HG03575 (cell line): ENCODE data around the gene TAP1.

ENCODE experiments used
- ATAC-seq: cut with Tn5 transposase; IDR thresholded peaks from one replicate; pipeline ENCODE4 v1.9.1; 2021; ENCODE audit not compliant: unreplicated experiment, insufficient number of reproducible peaks, low FRiP score; ENCODE audit errors: extremely low read depth

TAP1 gene

DNA sequence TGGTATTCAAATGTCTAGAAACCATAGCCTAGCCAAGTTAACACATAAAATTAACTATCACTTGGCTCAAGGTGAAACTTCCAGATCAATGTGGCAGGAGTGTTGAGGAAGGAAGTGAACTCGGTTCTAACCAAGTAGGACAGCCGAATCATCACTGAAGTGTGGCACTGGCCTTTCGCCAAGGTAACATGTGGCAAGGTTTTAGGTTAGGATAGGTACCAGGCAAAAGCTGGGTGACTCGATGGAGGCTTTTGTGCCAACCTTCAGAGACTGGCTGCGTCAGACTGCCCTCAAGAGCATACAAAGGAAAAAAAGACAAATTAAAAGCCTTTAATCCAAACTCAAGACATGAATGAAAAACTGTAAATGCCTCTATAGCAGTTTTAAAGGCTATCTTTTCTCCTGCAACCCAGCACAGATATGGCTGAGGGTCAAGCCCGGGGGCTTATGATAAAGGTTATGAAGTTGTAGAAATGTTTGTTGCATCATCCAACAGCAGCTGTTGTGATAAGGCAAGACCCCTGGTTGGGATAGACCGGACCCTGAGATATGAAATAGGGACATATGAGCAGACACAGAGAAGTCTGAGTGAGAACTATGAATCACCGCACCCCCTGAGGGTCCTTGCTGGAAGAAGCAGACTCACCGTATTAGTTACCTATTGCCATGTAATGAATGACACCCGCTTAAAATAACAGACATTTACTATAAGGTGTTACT is 12.4 kb upstream of the TAP1 start:
- no peak for ATAC-seq

GRCh38 chr6:32862725-32863124 is 9.2 kb upstream of the TAP1 start:
- no peak for ATAC-seq

- no peak for ATAC-seq
These were observed 7.2 kb upstream of the TAP1 start for GRCh38 chr6:32860674-32861073.

GRCh38 chr6:32858194-32858593 is 4.7 kb upstream of the TAP1 start:
- ATAC-seq, result no peak

- no peak for ATAC-seq
These were observed 3.8 kb upstream of the TAP1 start for GRCh38 chr6:32857156-32857891.

DNA sequence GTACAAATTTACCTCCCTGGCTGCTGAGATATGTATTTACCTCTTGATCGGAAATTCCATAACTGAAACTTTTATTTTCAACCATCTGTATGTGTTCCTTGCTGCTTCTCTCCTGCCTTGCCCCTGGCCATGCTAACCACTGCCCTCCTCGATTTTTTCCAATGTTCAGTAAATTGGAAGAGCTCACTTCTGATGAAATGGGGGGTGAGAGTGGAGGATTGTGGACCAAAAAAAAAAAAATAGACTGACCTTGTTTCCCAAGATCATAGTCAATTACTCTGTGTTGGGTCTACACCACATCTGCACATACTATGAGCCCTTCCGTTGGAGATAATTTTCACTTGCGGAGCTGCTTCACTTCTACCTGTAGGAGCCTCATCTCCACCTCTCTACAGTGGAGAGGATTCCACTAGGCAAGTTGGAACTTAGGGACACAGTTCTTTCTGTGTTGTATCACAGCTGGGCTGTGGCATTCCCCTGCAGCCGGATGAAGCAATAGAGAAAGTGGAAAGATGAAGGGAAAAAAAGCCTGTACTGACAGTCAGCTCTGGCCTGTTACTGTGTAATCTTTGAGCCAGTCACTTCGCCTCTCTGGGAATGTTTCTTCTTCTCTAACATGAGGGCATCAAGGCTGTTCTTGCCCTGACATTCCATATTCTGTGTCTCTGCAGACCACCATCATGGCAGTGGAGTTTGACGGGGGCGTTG is 2.1 kb upstream of the TAP1 start:
- ATAC-seq, result no peak

GRCh38 chr6:32854376-32855178 is 1.1 kb upstream of the TAP1 start:
- no peak for ATAC-seq

DNA sequence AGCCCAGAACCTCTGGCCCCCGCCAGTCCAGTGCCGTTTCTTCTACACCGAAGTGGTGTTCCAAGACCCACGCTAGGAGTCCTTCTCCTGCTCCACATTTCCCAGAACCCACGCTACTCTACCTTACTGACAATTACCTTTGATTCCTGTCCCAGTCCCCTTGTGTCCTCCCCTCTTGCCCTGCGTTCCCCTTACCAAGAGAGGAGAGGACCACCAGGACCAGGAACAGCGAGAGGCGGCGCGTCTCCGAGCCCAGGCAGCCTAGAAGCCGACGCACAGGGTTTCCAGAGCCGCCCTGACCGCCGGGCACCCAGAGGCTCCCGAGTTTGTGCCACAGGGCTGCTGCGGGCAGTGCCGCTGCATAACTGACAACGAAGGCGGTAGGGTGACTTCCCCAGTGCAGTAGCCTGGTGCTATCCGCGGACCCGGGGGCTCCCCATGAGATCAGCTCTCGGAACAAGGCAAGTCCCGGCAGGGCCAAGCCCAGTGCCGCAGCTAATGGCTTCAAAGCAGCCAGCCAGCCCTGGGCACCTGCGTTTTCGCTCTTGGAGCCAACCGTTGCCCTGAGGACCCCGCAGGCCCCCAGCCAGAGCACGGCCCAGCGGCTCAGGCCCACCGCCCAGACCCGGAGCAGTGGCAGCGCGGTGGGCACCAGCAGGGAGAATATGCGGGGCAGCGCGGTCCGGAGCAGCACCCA is 512 bp downstream of the TAP1 start:
- ATAC-seq, result no peak

GRCh38 chr6:32852018-32852843 is 1.3 kb downstream of the TAP1 start:
- no peak for ATAC-seq

DNA sequence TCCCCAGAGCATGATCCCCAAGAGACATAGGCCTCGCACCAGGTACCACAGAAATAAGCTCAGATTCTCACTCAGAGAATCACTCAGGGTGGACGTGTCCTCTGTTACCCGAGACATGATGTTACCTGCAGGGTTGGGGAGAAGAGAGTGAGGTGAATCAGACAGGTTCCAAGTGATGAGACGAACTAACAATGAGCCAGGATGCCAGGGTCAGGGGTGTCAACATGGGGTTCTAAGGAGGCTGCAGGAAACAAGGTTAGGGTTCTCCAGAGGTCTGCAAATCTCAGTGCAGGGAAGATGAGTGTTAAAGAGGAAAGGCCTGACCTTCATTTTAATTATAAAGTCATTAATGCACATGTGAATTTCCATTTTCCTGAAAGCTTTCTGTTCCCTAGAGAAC is 2.5 kb downstream of the TAP1 start:
- ATAC-seq, result no peak

- ATAC-seq, result no peak
These were observed 4.4 kb downstream of the TAP1 start for GRCh38 chr6:32849126-32849525.

DNA sequence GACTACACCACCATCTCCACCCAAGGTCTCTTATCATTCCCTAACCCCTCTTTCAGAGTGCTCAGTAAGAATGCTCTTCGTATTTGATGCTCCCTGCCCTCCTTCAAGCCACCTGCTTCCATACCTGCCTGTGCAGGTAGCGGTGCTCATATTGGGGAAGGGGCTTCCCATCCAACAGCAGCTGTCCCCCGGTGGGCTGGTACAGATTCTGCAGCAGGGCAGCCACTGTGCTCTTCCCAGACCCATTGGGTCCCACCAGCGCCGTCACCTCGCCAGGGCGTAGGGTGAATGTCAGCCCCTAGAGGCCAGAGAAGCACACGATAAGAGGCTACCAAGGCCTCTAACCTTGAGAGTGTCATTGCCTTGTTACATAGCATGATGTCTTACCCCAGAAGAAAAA is 5.7 kb downstream of the TAP1 start:
- no peak for ATAC-seq

GRCh38 chr6:32847004-32847403 is 6.5 kb downstream of the TAP1 start:
- no peak for ATAC-seq

DNA sequence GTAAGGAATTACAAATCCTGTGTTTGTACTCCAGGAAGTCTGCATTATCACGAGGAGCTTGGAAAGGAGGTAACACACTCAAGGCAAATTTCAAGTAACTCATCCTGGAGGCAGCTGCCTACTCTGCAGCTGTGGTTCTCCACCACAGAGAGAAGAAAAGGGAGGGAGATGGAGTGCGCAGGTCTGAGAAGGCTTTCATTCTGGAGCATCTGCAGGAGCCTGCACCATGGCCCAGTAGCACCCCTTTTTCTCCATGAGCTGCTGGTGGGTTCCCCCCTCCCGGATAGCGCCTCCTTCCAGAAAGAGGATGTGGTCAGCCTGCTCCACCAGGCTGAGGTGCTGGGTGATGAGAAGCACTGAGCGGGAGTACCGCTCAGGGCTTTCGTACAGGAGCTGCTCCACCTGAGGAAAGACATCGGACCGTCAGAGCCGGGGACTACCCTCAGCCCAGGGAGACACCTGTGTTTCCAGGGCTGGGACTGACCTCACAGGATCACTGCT is 8.1 kb downstream of the TAP1 start:
- ATAC-seq, result no peak

- ATAC-seq, result no peak
These were observed 8.6 kb downstream of the TAP1 start for GRCh38 chr6:32844839-32845383.

- no peak for ATAC-seq
These were observed 9.3 kb downstream of the TAP1 start, which contains the start of gene PSMB8 for GRCh38 chr6:32843979-32844838. Gene PSMB8 (minus strand): TSS chr6:32844047. CDS start chr6:32843996, 51 bp downstream.
